Cardiac muscle cell (in vitro differentiated cells and primary cell): ENCODE measurements around the gene AFM. TPM values are rescaled to one million over a fixed set of nuclear protein-coding genes. Genes with fewer than 3 reads are reported as not detected.

Source experiments
- DNase-seq, 2 donors: peaks; one replicate each; pipeline versions ENCODE4 v3.0.0 to v3.0.0-alpha.2; 2010 to 2017; ENCODE audit warnings: low read depth in 1 of 2, low spot score in 1 of 2
- H3K27ac ChIP-seq: fragments of 200-600 bp; sonication (generic); 2 replicates; pipeline ENCODE4 v1.5.1; 2016
- H3K27me3 ChIP-seq: fragments of 200-600 bp; sonication (generic); 2 replicates; pipeline ENCODE4 v1.6.0; 2016; ENCODE audit warnings: control low read depth
- H3K36me3 ChIP-seq: fragments of 200-600 bp; sonication (generic); 2 replicates; pipeline ENCODE4 v1.5.1; 2016; ENCODE audit warnings: control low read depth
- H3K4me1 ChIP-seq: fragments of 200-600 bp; sonication (generic); 2 replicates; pipeline ENCODE4 v1.8.1; 2017; ENCODE audit warnings: low read depth, mild to moderate bottlenecking, mixed run types
- H3K4me3 ChIP-seq: fragments of 200-600 bp; sonication (generic); 2 replicates; pipeline ENCODE4 v1.5.1; 2016; ENCODE audit warnings: mild to moderate bottlenecking
- H3K9me3 ChIP-seq: fragments of 200-600 bp; sonication (generic); 2 replicates; pipeline ENCODE4 v1.5.1; 2017; ENCODE audit warnings: low read depth, mild to moderate bottlenecking, control low read depth
- polyA plus RNA-seq: library from polyadenylated mRNA; unstranded; fragments of >200 nt; fragmentation: Nextera tagmentation; extraction: Ambion mirVana; gene quantifications from 2 replicates; pipeline ENCODE4 v1.2.1, GENCODE V29; 2016
- total RNA-seq: library from RNA; depleted of rRNA; stranded (reverse); fragments of >200 nt; gene quantifications from 2 replicates; pipeline ENCODE4 v1.2.3, GENCODE V29; 2016
- TF ChIP-seq, protein P1 (sequence below): IDR thresholded peaks from 2 replicates; pipeline ENCODE4 v1.5.1; 2012; ENCODE audit warnings: low read depth, mild to moderate bottlenecking, low read length

AFM gene
- total and polyA plus RNA-seq, 2 experiments from 2014 or later, result 0.06 TPM; not detected in 1

- DNase-seq, result peak in 1 of 2 donors; percentile 69
- no peak overlapping the region for H3K4me3 ChIP-seq
- peaks cover 9% of the 10 kb centered on the region for H3K4me1 ChIP-seq
Observed at GRCh38 chr4:73451404-73451803, 30.1 kb upstream of the AFM start.

GRCh38 chr4:73451981-73452747 is 29.4 kb upstream of the AFM start:
- DNase-seq, result peak in 1 of 2 donors; percentile 32
- no peaks in the 10 kb centered on the region for H3K9me3 ChIP-seq
- H3K4me1 ChIP-seq, result peaks cover 9% of the 10 kb centered on the region
- H3K4me3 ChIP-seq, result no peak overlapping the region
- H3K27me3 ChIP-seq, result no peaks in the 10 kb centered on the region
- no peaks in the 10 kb centered on the region for H3K36me3 ChIP-seq
- H3K27ac ChIP-seq, result no peak overlapping the region
- TF ChIP-seq, protein P1, sequence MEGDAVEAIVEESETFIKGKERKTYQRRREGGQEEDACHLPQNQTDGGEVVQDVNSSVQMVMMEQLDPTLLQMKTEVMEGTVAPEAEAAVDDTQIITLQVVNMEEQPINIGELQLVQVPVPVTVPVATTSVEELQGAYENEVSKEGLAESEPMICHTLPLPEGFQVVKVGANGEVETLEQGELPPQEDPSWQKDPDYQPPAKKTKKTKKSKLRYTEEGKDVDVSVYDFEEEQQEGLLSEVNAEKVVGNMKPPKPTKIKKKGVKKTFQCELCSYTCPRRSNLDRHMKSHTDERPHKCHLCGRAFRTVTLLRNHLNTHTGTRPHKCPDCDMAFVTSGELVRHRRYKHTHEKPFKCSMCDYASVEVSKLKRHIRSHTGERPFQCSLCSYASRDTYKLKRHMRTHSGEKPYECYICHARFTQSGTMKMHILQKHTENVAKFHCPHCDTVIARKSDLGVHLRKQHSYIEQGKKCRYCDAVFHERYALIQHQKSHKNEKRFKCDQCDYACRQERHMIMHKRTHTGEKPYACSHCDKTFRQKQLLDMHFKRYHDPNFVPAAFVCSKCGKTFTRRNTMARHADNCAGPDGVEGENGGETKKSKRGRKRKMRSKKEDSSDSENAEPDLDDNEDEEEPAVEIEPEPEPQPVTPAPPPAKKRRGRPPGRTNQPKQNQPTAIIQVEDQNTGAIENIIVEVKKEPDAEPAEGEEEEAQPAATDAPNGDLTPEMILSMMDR, result no peak

More at GRCh38 chr4:73451404-73451803, 30.1 kb upstream of the AFM start:
- Histone ChIP-seq H3K27ac (no peak overlapping the region), H3K27me3 (no peaks in the 10 kb centered on the region), H3K36me3 (no peaks in the 10 kb centered on the region), H3K9me3 (no peaks in the 10 kb centered on the region)
- TF ChIP-seq, protein P1, result no peak

DNA sequence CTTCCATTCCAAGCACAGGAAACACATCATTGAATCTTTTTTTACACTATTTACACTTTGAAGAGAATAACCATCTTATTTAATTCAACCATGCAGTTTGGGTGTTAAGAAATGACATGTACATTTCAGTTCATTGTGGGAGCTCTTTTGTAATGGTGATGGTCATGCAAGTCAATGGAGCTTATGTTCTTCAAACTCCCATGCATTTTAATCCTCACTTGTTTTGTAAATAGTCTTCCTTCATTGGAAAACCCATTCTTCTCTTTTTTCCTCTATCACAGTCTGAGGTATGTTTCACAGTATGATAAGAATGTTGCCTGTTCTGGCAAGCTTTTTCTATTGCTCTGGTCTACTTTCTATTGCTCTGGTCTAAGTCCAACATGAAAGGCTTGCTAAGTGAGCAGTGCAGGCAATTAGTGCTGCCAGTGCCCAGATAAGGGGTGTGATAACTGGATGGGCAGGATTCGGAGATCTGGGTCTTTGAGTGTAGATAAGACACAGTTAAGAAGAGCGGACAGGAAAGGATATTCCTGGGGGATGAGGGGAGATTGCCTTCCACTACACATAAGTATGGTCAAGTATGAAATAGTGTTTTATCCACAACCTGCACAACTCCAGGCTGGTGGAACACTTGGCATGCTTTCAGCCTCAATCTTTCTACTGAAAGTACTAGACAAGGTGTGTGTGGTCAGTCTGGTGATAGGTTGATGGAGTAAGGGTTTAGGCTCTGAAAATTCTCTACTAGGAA is 28.4 kb upstream of the AFM start:
- H3K4me1 ChIP-seq, result peaks cover 9% of the 10 kb centered on the region
- peak; percentile 6 to 8 for DNase-seq
- H3K9me3 ChIP-seq, result no peaks in the 10 kb centered on the region
- H3K4me3 ChIP-seq, result no peak overlapping the region
- no peaks in the 10 kb centered on the region for H3K36me3 ChIP-seq
- H3K27ac ChIP-seq, result peak overlapping the region; percentile 44
- H3K27me3 ChIP-seq, result no peaks in the 10 kb centered on the region
- TF ChIP-seq, protein P1, result no peak

DNA sequence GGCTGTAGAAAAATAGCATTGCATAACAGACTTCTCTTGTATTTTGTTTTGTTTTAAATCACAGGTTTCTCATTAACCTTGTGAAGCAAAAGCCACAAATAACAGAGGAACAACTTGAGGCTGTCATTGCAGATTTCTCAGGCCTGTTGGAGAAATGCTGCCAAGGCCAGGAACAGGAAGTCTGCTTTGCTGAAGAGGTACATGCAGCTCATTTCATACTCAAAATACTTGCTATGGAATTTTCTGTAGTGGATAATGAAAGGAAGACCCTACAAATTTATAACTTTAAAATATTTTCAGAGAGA is 27.9 kb upstream of the AFM start:
- no peaks in the 10 kb centered on the region for H3K36me3 ChIP-seq
- peaks cover 9% of the 10 kb centered on the region for H3K4me1 ChIP-seq
- peak; percentile 8 to 26 for DNase-seq
- no peaks in the 10 kb centered on the region for H3K27me3 ChIP-seq
- H3K9me3 ChIP-seq, result no peaks in the 10 kb centered on the region
- no peak overlapping the region for H3K4me3 ChIP-seq
- TF ChIP-seq, protein P1, result no peak
- peak overlapping the region; percentile 44 for H3K27ac ChIP-seq

- TF ChIP-seq, protein P1, result no peak
- Histone ChIP-seq H3K27me3 (no peaks in the 10 kb centered on the region), H3K4me3 (no peak overlapping the region), H3K36me3 (no peaks in the 10 kb centered on the region), H3K9me3 (no peaks in the 10 kb centered on the region), H3K27ac (no peak overlapping the region), H3K4me1 (peaks cover 9% of the 10 kb centered on the region)
- DNase-seq, result no peak
Observed at GRCh38 chr4:73454920-73455319, 26.6 kb upstream of the AFM start.
